Astrocyte (in vitro differentiated cells and primary cell): ENCODE data around the gene MOV10L1. TPM values are rescaled to one million over a fixed set of nuclear protein-coding genes. Genes with fewer than 3 reads are reported as not detected.

ENCODE experiments used
- DNase-seq: peaks from one replicate; pipeline ENCODE4 v3.0.0-alpha.2; 2010; ENCODE audit warnings: low read depth
- FAIRE-seq: peaks from 2 replicates; lab custom pipeline; 2011; peaks lifted over from hg19 to GRCh38; lab: Jason Lieb, UNC
- H2AFZ ChIP-seq: 2 replicates; pipeline ENCODE4 v1.6.0; 2012; ENCODE audit warnings: low read depth, low read length, inconsistent platforms
- H3K27ac ChIP-seq: 2 replicates; pipeline ENCODE4 v1.5.1; 2011; ENCODE audit warnings: low read depth, low read length, inconsistent platforms
- H3K27me3 ChIP-seq: 2 replicates; pipeline ENCODE4 v1.6.0; 2011; ENCODE audit warnings: low read length, inconsistent platforms; ENCODE audit not compliant: insufficient read depth
- H3K36me3 ChIP-seq: 2 replicates; pipeline ENCODE4 v1.5.1; 2011; ENCODE audit warnings: low read length, inconsistent platforms; ENCODE audit not compliant: insufficient read depth
- H3K4me1 ChIP-seq: 2 replicates; pipeline ENCODE4 v1.5.1; 2011; ENCODE audit warnings: low read length, inconsistent platforms; ENCODE audit not compliant: insufficient read depth
- H3K4me2 ChIP-seq: 2 replicates; pipeline ENCODE4 v1.6.0; 2012; ENCODE audit warnings: low read length, inconsistent platforms
- H3K4me3 ChIP-seq: 2 replicates; pipeline ENCODE4 v1.5.1; 2011; ENCODE audit warnings: low read depth, mild to moderate bottlenecking, low read length, inconsistent platforms; ENCODE audit not compliant: insufficient read depth
- H3K79me2 ChIP-seq: 2 replicates; pipeline ENCODE4 v1.6.0; 2012; ENCODE audit warnings: mild to moderate bottlenecking, low read length, inconsistent platforms; ENCODE audit not compliant: insufficient read depth
- H3K9ac ChIP-seq: 2 replicates; pipeline ENCODE4 v1.6.0; 2012; ENCODE audit warnings: mild to moderate bottlenecking, low read length, inconsistent platforms
- H3K9me3 ChIP-seq: 2 replicates; pipeline ENCODE4 v1.5.1; 2012; ENCODE audit warnings: low read depth, mild to moderate bottlenecking, low read length, inconsistent platforms; ENCODE audit not compliant: insufficient read depth
- H4K20me1 ChIP-seq: 2 replicates; pipeline ENCODE4 v1.6.0; 2012; ENCODE audit warnings: low read length, inconsistent platforms; ENCODE audit not compliant: insufficient read depth
- H3K27ac Mint-ChIP-seq: one replicate; pipeline ENCODE4 v1.8.0; 2021; ENCODE audit warnings: mild to moderate bottlenecking, mixed read lengths; ENCODE audit not compliant: unreplicated experiment
- H3K27me3 Mint-ChIP-seq: one replicate; pipeline ENCODE4 v1.8.0; 2021; ENCODE audit warnings: low read depth, mixed read lengths; ENCODE audit not compliant: unreplicated experiment
- H3K36me3 Mint-ChIP-seq: one replicate; pipeline ENCODE4 v1.8.0; 2021; ENCODE audit warnings: low read depth, mixed read lengths; ENCODE audit not compliant: unreplicated experiment
- H3K4me1 Mint-ChIP-seq: one replicate; pipeline ENCODE4 v1.8.0; 2021; ENCODE audit warnings: low read depth, mixed read lengths; ENCODE audit not compliant: unreplicated experiment
- H3K4me3 Mint-ChIP-seq: one replicate; pipeline ENCODE4 v1.8.0; 2021; ENCODE audit warnings: mild to moderate bottlenecking, moderate library complexity, mixed read lengths; ENCODE audit not compliant: unreplicated experiment
- H3K9me3 Mint-ChIP-seq: one replicate; pipeline ENCODE4 v1.8.0; 2021; ENCODE audit warnings: mild to moderate bottlenecking, mixed read lengths; ENCODE audit not compliant: unreplicated experiment
- EZH2 ChIP-seq: IDR thresholded peaks from 2 replicates; pipeline ENCODE4 v1.6.1; 2012; ENCODE audit warnings: mild to moderate bottlenecking, low read length, inconsistent platforms; ENCODE audit not compliant: insufficient read depth
- total RNA-seq: library from RNA; stranded (reverse); gene quantifications from 2 replicates; pipeline ENCODE4 v1.2.1, GENCODE V29; 2021
- TF ChIP-seq, protein P1 (sequence below): IDR thresholded peaks from 2 replicates; pipeline ENCODE4 v1.5.1; 2011; ENCODE audit warnings: low read depth, mild to moderate bottlenecking, inconsistent platforms, low read length, moderate library complexity; ENCODE audit not compliant: insufficient read depth

Gene MOV10L1
- total RNA-seq, 1 donor from 2014 or later: 0.61 TPM

DNA sequence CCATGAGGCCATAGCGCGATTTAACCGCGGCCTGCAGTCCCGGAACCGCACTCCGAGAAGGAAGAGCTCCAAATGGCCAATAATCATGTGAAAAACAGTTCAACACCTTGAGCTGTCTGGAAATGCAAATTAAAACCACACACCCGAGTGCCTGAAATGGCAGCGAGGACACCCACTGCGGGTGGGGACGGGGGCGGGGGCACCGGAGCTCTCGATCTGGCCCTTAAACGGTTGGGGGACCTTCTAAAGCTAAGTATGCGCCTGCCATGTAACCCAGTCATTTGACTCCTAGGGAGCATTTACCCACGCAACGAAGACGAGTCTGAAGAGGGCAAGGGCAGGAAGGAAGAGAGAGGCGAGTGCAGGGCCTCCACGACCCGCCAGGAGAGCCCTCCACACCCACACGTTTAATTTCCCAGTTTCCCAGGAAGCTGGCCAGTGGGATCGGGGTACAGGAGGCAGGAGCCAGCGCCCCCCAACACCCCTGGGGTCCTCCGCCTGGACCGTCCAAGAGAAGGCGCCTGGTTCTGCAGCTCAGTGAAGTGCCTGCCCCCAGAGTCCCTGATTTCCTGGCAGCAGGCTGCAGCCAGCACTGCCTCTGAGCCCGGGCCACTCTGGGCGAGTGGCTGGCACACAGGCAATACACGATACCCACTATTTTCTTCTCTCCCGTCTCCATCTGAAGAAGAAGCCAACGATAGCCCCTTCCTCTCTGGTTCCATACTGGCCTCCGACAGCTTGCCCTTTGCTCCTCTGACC lies 33.4 kb upstream of the MOV10L1 start:
- H3K27me3 Mint-ChIP-seq: peaks cover 39% of the 10 kb centered on the region
- DNase-seq: no peak
- no peak overlapping the region for H3K4me2 ChIP-seq

DNA sequence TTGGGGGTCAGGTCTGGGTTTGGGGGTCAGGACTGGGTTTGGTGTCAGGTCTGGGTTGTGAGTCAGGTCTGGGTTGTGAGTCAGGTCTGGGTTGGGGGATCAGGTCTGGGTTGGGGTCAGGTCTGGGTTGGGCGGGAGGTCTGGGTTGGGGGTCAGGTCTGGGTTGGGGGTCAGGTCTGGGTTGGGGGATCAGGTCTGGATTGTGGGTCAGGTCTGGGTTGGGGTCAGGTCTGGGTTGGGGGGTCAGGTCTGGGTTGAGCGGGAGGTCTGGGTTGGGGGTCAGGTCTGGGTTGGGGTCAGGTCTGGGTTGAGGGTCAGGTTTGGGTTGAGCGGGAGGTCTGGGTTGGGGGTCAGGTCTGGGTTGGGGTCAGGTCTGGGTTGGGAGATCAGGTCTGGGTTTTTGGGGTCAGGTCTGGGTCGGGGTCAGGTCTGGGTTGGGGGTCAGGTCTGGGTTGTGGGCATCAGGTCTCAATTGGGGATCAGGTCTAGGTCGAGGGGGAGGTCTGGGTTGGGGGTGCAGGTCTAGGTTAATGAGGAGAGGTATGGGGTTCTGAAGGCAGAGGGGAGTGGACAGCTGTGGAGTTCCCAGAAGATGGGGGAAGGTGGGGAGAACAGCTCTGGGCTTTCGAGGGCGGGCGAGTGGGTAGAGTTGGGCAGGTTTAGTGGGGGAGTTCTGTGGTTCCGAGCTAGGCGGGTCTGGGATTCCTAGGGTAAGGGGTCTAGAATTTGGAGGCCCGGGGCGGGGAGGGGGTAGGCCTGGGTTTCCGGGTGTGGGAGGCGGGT lies 32.3 kb upstream of the MOV10L1 start:
- Histone ChIP-seq H3K36me3 (no peaks in the 10 kb centered on the region), H3K4me3 (no peak overlapping the region), H3K4me2 (no peak overlapping the region), H3K27ac (no peak overlapping the region), H3K79me2 (no peaks in the 10 kb centered on the region), H4K20me1 (no peaks in the 10 kb centered on the region), H3K9ac (no peak overlapping the region), H2AFZ (no peak overlapping the region), H3K9me3 (peaks cover 14% of the 10 kb centered on the region), H3K4me1 (no peaks in the 10 kb centered on the region), H3K27me3 (peaks cover 12% of the 10 kb centered on the region)
- Mint-ChIP-seq H3K4me1 (peaks cover 2% of the 10 kb centered on the region), H3K9me3 (peaks cover 6% of the 10 kb centered on the region), H3K36me3 (peaks cover 4% of the 10 kb centered on the region), H3K4me3 (no peak overlapping the region), H3K27ac (no peak overlapping the region), H3K27me3 (peaks cover 35% of the 10 kb centered on the region)
- no peak for TF ChIP-seq EZH2
- TF ChIP-seq, protein P1, sequence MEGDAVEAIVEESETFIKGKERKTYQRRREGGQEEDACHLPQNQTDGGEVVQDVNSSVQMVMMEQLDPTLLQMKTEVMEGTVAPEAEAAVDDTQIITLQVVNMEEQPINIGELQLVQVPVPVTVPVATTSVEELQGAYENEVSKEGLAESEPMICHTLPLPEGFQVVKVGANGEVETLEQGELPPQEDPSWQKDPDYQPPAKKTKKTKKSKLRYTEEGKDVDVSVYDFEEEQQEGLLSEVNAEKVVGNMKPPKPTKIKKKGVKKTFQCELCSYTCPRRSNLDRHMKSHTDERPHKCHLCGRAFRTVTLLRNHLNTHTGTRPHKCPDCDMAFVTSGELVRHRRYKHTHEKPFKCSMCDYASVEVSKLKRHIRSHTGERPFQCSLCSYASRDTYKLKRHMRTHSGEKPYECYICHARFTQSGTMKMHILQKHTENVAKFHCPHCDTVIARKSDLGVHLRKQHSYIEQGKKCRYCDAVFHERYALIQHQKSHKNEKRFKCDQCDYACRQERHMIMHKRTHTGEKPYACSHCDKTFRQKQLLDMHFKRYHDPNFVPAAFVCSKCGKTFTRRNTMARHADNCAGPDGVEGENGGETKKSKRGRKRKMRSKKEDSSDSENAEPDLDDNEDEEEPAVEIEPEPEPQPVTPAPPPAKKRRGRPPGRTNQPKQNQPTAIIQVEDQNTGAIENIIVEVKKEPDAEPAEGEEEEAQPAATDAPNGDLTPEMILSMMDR: no peak
- no peak for FAIRE-seq
- no peak for DNase-seq

More for the DNA sequence above, 33.4 kb upstream of the MOV10L1 start:
- H3K9ac ChIP-seq: no peak overlapping the region
- no peak overlapping the region for H2AFZ ChIP-seq
- no peak overlapping the region for H3K4me3 ChIP-seq
- H3K79me2 ChIP-seq: no peaks in the 10 kb centered on the region
- peaks cover 2% of the 10 kb centered on the region for H3K4me1 Mint-ChIP-seq
- H4K20me1 ChIP-seq: no peaks in the 10 kb centered on the region
- H3K27ac ChIP-seq: no peak overlapping the region
- peaks cover 4% of the 10 kb centered on the region for H3K36me3 Mint-ChIP-seq
- H3K4me1 ChIP-seq: no peaks in the 10 kb centered on the region
- no peak overlapping the region for H3K27ac Mint-ChIP-seq
- peaks cover 14% of the 10 kb centered on the region for H3K9me3 ChIP-seq
- no peak overlapping the region for H3K4me3 Mint-ChIP-seq
- no peak for TF ChIP-seq EZH2
- TF ChIP-seq, protein P1: no peak
- FAIRE-seq: no peak
- H3K9me3 Mint-ChIP-seq: peaks cover 8% of the 10 kb centered on the region
- no peaks in the 10 kb centered on the region for H3K36me3 ChIP-seq
- H3K27me3 ChIP-seq: peaks cover 12% of the 10 kb centered on the region
